HK-2 (cell line): ENCODE data around the gene PTGS1.

Experiments
- DNase-seq: peaks from one replicate; pipeline ENCODE4 v3.0.0-alpha.2; 2018; ENCODE audit not compliant: unreplicated experiment

PTGS1 gene

DNA sequence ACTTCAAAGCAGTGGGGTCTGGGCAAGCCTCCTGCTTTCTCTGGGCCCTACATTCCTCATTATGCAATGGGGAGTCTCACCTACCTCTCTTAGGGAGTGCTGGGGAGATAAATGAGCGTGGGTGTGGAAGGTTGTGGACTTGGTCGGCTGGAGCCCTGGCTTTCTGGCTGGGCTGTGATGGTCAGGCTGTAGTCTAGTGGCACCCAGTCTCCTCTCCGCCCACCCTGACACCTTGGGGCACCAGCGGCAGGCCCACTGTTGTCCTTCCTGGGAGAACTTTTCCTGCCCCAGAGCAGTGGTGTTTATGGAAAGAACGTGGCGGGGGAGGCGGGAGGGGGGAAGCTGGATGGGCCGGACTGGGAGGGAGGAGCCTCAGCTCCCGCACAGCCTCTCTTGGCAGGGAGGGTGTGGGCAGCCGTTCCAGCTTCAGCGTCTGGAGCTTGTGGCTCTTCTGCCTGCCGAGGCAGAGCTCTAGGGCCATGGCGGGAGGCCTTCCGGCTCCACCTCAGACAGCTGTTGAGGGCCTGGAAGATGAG lies 4.1 kb downstream of the PTGS1 start:
- DNase-seq: no peak

DNA sequence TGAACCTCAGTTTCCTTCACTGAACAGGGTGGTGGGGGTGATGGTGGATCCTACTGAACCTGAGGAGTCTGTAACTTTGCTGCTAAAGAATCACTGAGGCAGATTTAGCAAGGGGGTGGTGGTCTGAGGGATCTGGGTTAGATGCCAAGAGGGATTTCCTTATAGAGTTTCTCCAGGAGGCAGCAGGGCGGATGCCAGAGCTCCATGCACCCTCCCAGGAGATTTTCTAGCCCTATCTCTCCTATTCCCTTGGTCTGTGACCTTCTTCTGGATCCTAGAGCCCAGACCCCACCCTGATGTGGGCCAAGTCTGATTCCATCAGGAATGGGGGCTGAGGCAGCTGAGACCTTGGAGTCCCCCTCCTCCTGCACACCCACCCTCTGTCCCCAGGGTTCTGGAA lies 6.0 kb downstream of the PTGS1 start:
- no peak for DNase-seq

GRCh38 chr9:122377241-122378164 lies 6.7 kb downstream of the PTGS1 start:
- no peak for DNase-seq

GRCh38 chr9:122378236-122378635 lies 7.4 kb downstream of the PTGS1 start:
- no peak for DNase-seq

GRCh38 chr9:122379340-122379739 lies 8.5 kb downstream of the PTGS1 start:
- DNase-seq: no peak

- DNase-seq: no peak
These were observed 9.5 kb downstream of the PTGS1 start for GRCh38 chr9:122380293-122380692.

- no peak for DNase-seq
These were observed 10.6 kb downstream of the PTGS1 start for GRCh38 chr9:122381206-122381950.

GRCh38 chr9:122382901-122383850 lies 12.4 kb downstream of the PTGS1 start:
- peak; percentile 38 for DNase-seq

- peak; percentile 79 for DNase-seq
These were observed 13.2 kb downstream of the PTGS1 start for GRCh38 chr9:122383992-122384461.

GRCh38 chr9:122386311-122386872 lies 15.6 kb downstream of the PTGS1 start:
- DNase-seq: no peak

DNA sequence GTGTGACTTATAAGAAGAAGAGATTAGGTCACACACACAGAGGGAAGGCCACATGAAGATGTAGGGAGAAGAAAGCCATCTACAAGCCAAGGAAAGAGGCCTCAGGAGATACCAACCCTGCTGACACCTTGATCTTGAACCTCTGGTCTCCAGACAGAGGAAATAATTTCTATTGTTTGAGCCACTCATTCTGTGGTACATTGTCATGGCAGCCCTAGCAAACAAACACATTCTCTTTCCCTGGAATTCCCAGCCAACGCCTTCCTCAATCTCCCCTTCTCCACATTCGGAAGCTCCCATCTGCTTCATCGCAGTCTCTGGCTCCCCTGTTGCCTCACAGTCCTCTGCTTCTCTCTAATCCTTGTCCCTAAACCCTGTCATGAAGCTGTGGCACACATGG lies 16.7 kb downstream of the PTGS1 start:
- DNase-seq: no peak

- DNase-seq: no peak
These were observed 18.4 kb downstream of the PTGS1 start for GRCh38 chr9:122389195-122389594.

DNA sequence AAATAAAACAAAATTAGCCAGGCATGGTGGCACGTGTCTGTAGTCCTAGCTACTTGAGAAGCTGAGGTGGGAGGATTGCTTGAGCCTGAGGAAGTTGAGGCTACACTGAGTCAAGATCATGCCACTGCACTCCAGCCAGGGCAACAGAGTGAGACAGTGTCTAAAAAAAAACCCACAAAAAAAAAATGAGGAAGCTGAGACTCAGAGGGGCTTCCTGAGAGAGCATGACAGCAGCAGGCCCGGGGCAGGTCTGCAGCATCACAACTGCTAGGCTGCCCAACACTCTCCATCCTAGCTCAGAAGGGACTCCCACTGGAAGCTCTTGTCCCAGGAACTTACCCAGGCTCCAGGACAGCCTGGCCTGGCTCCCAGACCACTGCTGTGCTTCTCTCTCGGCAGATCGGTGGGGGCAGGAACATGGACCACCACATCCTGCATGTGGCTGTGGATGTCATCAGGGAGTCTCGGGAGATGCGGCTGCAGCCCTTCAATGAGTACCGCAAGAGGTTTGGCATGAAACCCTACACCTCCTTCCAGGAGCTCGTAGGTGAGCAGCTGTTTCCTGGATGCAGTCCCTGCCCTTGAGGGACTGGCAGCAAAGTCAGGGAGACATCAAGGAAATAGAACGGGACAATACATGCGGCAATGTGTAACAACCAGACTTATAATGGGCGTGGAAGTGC lies 19.1 kb downstream of the PTGS1 start:
- no peak for DNase-seq

DNA sequence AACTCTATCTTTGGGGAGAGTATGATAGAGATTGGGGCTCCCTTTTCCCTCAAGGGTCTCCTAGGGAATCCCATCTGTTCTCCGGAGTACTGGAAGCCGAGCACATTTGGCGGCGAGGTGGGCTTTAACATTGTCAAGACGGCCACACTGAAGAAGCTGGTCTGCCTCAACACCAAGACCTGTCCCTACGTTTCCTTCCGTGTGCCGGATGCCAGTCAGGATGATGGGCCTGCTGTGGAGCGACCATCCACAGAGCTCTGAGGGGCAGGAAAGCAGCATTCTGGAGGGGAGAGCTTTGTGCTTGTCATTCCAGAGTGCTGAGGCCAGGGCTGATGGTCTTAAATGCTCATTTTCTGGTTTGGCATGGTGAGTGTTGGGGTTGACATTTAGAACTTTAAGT lies 21.5 kb downstream of the PTGS1 start:
- no peak for DNase-seq

DNA sequence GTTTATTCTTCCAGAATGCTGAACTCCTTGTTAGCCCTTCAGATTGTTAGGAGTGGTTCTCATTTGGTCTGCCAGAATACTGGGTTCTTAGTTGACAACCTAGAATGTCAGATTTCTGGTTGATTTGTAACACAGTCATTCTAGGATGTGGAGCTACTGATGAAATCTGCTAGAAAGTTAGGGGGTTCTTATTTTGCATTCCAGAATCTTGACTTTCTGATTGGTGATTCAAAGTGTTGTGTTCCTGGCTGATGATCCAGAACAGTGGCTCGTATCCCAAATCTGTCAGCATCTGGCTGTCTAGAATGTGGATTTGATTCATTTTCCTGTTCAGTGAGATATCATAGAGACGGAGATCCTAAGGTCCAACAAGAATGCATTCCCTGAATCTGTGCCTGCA lies 21.9 kb downstream of the PTGS1 start:
- DNase-seq: no peak

DNA sequence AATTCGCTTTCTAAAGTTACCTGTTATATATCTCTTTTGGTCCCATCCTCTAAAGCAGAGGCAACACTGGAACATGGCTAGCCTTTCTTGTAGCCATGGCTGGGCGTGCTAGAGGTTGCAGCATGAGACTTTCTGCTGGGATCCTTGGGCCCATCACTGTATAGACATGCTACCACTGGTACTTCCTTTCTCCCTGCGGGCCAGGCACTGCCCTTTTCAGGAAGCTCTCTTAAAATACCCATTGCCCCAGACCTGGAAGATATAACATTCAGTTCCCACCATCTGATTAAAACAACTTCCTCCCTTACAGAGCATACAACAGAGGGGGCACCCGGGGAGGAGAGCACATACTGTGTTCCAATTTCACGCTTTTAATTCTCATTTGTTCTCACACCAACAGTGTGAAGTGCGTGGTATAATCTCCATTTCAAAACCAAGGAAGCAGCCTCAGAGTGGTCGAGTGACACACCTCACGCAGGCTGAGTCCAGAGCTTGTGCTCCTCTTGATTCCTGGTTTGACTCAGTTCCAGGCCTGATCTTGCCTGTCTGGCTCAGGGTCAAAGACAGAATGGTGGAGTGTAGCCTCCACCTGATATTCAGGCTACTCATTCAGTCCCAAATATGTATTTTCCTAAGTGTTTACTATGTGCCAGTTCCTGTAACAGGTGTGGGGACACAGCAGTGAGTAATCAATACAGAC lies 22.6 kb downstream of the PTGS1 start:
- no peak for DNase-seq

DNA sequence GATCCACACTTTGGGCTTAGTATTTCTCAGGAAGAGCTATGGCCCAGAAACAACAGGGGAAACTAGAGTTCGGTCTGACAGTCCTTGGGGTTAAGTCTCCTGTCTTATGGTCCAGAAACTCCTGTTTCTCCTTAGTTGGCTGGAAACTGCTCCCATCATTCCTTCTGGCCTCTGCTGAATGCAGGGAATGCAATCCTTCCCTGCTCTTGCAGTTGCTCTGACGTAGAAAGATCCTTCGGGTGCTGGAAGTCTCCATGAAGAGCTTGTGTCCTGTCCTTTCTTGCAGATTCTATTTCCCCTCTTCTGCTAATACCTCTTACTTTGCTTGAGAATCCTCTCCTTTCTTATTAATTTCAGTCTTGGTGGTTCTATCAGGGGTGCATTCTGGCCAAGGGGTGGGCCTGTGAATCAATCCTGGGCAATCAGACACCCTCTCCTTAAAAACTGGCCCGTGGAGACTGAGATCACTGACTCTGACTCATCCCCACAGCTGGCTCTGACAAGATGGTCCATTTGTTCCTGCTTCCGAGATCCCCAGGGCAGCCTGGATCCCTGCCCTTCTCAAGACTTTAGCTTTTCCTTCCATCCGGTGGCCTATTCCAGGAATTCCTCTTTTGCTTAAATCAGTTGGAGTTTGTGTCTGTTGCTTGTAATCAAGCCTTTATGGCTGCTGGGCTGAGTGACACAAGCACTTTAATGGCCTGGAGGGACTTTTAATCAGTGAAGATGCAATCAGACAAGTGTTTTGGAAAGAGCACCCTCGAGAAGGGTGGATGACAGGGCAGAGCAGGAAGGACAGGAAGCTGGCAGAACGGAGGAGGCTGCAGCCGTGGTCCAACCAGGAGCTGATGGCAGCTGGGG lies 23.7 kb downstream of the PTGS1 start:
- no peak for DNase-seq

DNA sequence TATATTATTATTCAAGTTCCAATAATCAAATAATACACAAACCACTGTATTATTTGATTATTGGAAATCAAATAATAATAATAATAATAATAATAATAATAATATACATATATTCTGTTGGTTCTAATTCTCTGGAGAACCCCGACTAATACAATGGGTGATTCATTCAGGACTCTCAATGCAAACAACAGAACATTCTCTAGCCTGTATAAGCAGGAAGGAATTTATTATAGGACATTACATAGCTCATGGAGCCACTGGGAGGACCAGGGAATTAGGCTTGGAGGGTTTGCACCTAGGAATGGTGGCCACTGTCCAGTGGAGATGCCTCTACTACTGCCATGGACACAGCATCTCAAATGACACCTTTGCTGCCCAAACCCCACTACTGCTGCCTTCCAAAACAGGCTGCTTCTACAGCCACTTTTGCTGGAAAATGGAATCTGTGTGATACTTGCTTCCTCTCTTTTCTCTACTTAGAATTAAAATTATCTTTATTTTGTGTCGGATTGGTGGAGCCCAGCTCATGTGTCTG lies 25.9 kb downstream of the PTGS1 start:
- DNase-seq: no peak

DNA sequence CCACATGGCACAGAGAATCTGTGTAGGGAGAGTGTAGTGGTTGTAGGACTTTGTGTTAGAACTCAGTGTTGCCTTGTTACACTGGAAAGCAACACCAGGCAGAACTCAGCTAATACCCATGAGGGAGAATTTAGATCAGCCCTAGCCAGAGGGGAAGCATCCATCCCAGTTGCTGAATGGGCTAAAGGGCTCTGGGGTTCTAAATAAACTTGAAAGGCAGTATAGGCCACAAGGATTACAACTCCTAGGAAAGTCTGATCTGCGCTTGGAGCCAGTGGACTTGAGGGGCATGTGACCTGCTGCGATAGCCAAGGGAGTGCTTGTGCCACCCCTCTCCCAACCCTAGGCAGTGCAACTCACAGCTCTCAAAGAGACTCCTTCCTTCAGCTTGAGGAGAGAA lies 26.9 kb downstream of the PTGS1 start:
- no peak for DNase-seq
